Brain microvascular endothelial cell (primary cell): Measurements from ENCODE around the gene KMT2C.

Experiments
- DNase-seq: peaks from one replicate; pipeline ENCODE4 v3.0.0-alpha.2; 2020
- H3K27ac ChIP-seq: fragments of 250-450 bp; sonication (Bioruptor Pico); 2 replicates; pipeline ENCODE4 v1.5.1; 2020; ENCODE audit warnings: mild to moderate bottlenecking, moderate library complexity
- H3K27me3 ChIP-seq: fragments of 250-450 bp; sonication (Bioruptor Pico); replicated peaks from 2 replicates; pipeline ENCODE4 v1.5.1; 2020; ENCODE audit warnings: mild to moderate bottlenecking
- H3K36me3 ChIP-seq: fragments of 250-450 bp; sonication (Bioruptor Pico); replicated peaks from 2 replicates; pipeline ENCODE4 v1.5.1; 2020; ENCODE audit warnings: mild to moderate bottlenecking
- H3K4me3 ChIP-seq: 2 replicates; pipeline ENCODE4 v1.5.1; 2011; ENCODE audit warnings: low read depth, mild to moderate bottlenecking, control low read depth, low read length, moderate library complexity
- in situ Hi-C: cut with HindIII; loops from 2 replicates; pipeline ENCODE4 v1.10.0; 2017; ENCODE audit warnings: low sequenced_read_pairs, low pct_ligation_motif_present
- TF ChIP-seq, protein P1 (sequence below): IDR thresholded peaks from 2 replicates; pipeline ENCODE4 v1.5.1; 2011; ENCODE audit warnings: low read depth, mild to moderate bottlenecking, moderate library complexity, low read length, control low read depth, inconsistent platforms; ENCODE audit errors: missing control alignments

The KMT2C gene

DNA sequence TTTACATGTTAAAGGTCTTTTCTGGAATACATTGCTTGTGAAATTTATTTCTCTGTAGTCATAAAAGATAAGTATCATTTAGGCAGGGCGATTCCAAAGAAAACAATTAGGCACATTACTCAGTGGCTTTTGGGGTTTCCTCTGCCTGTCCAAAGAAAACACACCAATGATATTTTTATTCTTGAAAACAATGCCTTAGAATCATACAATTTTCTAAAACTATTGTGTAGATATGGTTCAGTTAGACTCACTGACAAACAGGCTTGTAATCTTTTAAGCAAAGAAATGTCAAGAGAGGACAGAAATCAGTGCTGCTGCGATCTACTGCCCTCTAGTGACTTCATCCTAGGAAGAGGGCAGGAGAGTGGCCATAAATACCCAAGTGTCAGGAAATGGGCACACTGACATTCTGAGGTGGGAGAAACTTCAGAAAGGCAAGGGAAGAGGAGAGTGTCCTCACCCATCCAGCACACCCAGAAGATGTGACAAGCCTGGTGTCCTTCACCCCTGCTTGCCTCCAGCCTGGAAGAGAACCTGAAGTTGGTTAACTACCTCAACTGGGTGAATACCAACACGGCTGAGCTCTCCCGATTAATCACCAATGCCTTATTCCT lies 289.8 kb downstream of the KMT2C start:
- peaks cover 47% of the 10 kb centered on the region for H3K36me3 ChIP-seq
- TF ChIP-seq, protein P1, sequence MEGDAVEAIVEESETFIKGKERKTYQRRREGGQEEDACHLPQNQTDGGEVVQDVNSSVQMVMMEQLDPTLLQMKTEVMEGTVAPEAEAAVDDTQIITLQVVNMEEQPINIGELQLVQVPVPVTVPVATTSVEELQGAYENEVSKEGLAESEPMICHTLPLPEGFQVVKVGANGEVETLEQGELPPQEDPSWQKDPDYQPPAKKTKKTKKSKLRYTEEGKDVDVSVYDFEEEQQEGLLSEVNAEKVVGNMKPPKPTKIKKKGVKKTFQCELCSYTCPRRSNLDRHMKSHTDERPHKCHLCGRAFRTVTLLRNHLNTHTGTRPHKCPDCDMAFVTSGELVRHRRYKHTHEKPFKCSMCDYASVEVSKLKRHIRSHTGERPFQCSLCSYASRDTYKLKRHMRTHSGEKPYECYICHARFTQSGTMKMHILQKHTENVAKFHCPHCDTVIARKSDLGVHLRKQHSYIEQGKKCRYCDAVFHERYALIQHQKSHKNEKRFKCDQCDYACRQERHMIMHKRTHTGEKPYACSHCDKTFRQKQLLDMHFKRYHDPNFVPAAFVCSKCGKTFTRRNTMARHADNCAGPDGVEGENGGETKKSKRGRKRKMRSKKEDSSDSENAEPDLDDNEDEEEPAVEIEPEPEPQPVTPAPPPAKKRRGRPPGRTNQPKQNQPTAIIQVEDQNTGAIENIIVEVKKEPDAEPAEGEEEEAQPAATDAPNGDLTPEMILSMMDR, result peak; percentile 72
- peak; percentile 70 for DNase-seq
- no peak overlapping the region for H3K27ac ChIP-seq
- no peaks in the 10 kb centered on the region for H3K27me3 ChIP-seq
- no peak overlapping the region for H3K4me3 ChIP-seq
- in situ Hi-C loops, result no loop called here

DNA sequence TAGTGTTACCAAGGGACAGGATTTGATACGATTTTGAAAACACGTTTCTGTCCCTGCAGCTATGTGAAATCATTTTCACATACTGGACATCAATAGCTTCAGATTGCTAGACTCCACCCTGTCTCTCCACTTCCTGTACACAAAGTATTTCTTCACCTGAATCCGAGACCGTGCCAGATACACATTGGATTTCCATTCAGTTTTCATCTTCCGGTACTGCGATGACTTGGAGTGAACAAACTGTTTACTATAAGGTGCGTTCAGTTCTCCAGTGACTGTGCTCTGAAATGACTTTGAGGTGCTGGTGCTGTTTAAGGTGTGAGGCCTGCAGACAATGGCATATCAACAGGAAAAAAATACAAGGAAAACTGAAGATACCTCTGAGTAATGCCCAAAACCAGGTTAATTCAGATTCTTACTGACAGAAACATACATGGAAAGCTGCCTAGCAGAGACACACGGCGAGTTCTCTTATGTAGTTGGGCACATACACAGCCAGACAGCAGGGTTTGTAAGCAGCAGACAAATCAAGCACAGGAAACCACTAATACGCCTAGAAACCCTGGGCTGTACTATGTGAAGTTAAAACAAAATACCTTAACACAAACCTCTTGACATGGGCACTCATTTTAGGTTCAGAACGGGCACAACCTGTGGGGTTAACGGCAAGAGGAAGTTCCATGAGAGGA lies 291.1 kb downstream of the KMT2C start:
- no peak overlapping the region for H3K4me3 ChIP-seq
- H3K36me3 ChIP-seq, result peaks cover 43% of the 10 kb centered on the region
- DNase-seq, result no peak
- no peaks in the 10 kb centered on the region for H3K27me3 ChIP-seq
- H3K27ac ChIP-seq, result no peak overlapping the region
- in situ Hi-C loops, result no loop called here
- TF ChIP-seq, protein P1, result no peak

DNA sequence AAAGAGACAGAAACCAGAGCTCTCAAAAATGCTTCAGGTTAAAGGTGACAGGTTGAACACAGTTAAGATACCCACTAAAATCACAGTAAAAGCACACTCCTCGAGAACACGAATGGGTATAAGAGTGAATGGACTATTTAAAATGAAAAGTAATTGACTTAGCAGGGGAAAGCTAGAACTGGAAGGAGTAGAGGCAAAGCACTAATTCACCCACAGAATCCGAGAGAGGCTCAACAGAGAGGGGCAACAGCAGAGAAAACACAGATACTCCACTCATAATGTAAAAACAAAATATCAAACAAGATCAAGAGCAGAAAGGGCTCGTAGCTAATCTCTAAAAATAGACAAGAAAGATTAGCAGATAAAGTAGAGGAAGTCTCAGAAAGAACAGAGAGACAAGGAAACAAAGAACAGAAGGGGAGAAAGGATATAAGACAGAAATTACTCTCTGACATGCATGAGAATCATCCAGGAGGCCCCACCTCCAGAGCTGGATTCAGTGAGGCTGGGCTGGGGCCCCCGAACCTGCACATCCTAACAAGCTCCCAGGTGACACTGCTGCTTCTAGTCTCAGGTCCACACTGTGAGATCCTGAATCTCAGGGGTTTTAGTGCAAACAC lies 292.7 kb downstream of the KMT2C start:
- H3K27me3 ChIP-seq, result no peaks in the 10 kb centered on the region
- no peak overlapping the region for H3K27ac ChIP-seq
- H3K4me3 ChIP-seq, result no peak overlapping the region
- TF ChIP-seq, protein P1, result no peak
- no peak for DNase-seq
- in situ Hi-C loops, result no loop called here
- H3K36me3 ChIP-seq, result peaks cover 45% of the 10 kb centered on the region

DNA sequence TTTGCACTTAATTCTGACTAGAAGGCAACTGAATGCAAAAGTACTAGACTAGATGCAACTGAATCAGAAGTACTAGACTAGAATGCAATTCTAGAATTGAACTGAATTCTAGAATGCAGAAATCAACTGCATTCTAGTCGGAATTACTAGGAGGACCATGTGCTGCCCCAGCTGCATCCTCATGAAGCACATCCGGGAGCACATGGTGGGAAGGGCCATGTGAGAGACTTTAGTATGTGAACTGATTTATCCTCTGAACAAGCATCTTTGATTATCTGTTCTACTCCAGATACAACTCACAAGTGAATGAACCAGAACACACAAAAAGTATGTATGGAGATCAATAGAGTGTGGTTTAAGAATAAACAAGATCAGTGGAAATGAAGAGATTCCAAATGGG lies 295.2 kb downstream of the KMT2C start:
- no peak overlapping the region for H3K27ac ChIP-seq
- DNase-seq, result no peak
- peaks cover 38% of the 10 kb centered on the region for H3K36me3 ChIP-seq
- no peak overlapping the region for H3K4me3 ChIP-seq
- TF ChIP-seq, protein P1, result no peak
- in situ Hi-C loops, result no loop called here
- no peaks in the 10 kb centered on the region for H3K27me3 ChIP-seq

DNA sequence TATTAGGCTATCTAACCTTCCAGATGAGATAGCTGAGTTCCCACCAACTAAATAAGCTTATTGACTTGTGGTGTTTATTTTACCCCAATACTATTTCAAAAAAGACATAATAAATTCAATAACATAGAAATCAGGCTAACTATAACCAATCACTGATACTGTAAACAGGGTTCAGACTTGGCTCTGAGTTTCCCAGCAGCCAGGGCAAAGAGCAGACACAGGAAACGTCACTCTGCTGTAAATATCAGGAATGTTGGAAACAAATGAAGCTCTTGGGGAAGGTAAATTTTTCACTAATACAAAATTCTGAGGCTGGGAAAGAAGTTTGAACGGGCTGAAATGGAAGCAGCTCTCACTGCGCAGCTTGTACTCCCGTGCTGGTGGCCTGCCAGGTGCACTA lies 295.7 kb downstream of the KMT2C start:
- Histone ChIP-seq H3K4me3 (no peak overlapping the region), H3K27me3 (no peaks in the 10 kb centered on the region), H3K27ac (no peak overlapping the region), H3K36me3 (peaks cover 38% of the 10 kb centered on the region)
- TF ChIP-seq, protein P1, result no peak
- DNase-seq, result no peak
- in situ Hi-C loops, result no loop called here
